Measurements from ENCODE around the gene KRTAP29-1. TPM values are rescaled to one million over a fixed set of nuclear protein-coding genes. Genes with fewer than 3 reads are reported as not detected.

The KRTAP29-1 gene
- total RNA-seq, 1 experiment from 2014 or later, result not detected

- no peak for DNase-seq (ENCODE audit: low spot score)
- in situ Hi-C loops (cut with HindIII; ENCODE audit: low sequenced_read_pairs), result no loop called here
Measured at GRCh38 chr17:41331606-41332005, 29.0 kb upstream of the KRTAP29-1 start.

- in situ Hi-C loops (cut with HindIII; ENCODE audit: low sequenced_read_pairs), result no loop called here
- peak; percentile 22 for DNase-seq (ENCODE audit: low spot score)
Measured at GRCh38 chr17:41329279-41329948, 26.8 kb upstream of the KRTAP29-1 start.

- in situ Hi-C loops (cut with HindIII; ENCODE audit: low sequenced_read_pairs), result no loop called here
- no peak for DNase-seq (ENCODE audit: low spot score)
Measured at GRCh38 chr17:41328207-41328606, 25.6 kb upstream of the KRTAP29-1 start.

GRCh38 chr17:41327411-41328120 lies 24.9 kb upstream of the KRTAP29-1 start:
- no peak for DNase-seq (ENCODE audit: low spot score)
- in situ Hi-C loops (cut with HindIII; ENCODE audit: low sequenced_read_pairs), result no loop called here

GRCh38 chr17:41326173-41327145 lies 23.8 kb upstream of the KRTAP29-1 start:
- in situ Hi-C loops (cut with HindIII; ENCODE audit: low sequenced_read_pairs), result no loop called here
- DNase-seq (ENCODE audit: low spot score), result no peak

- in situ Hi-C loops (cut with HindIII; ENCODE audit: low sequenced_read_pairs), result no loop called here
Measured at GRCh38 chr17:41325611-41326010, 23.0 kb upstream of the KRTAP29-1 start.

GRCh38 chr17:41325126-41325525 lies 22.5 kb upstream of the KRTAP29-1 start:
- DNase-seq (ENCODE audit: low spot score), result no peak
- in situ Hi-C loops (cut with HindIII; ENCODE audit: low sequenced_read_pairs), result no loop called here

More at GRCh38 chr17:41325611-41326010, 23.0 kb upstream of the KRTAP29-1 start:
- DNase-seq (ENCODE audit: low spot score), result no peak

- peak; percentile 26 for DNase-seq (ENCODE audit: low spot score)
Measured at GRCh38 chr17:41324180-41325075, 21.8 kb upstream of the KRTAP29-1 start.

GRCh38 chr17:41322903-41323895 lies 20.5 kb upstream of the KRTAP29-1 start:
- no peak for DNase-seq (ENCODE audit: low spot score)
- in situ Hi-C loops (cut with HindIII; ENCODE audit: low sequenced_read_pairs), result no loop called here

More at GRCh38 chr17:41324180-41325075, 21.8 kb upstream of the KRTAP29-1 start:
- in situ Hi-C loops (cut with HindIII; ENCODE audit: low sequenced_read_pairs), result no loop called here

GRCh38 chr17:41322094-41322902 lies 19.6 kb upstream of the KRTAP29-1 start:
- peak; percentile 62 for DNase-seq (ENCODE audit: low spot score)
- in situ Hi-C loops (cut with HindIII; ENCODE audit: low sequenced_read_pairs), result no loop called here

GRCh38 chr17:41318231-41318630 lies 15.6 kb upstream of the KRTAP29-1 start:
- DNase-seq (ENCODE audit: low spot score), result no peak
- in situ Hi-C loops (cut with HindIII; ENCODE audit: low sequenced_read_pairs), result no loop called here

- in situ Hi-C loops (cut with HindIII; ENCODE audit: low sequenced_read_pairs), result no loop called here
- no peak for DNase-seq (ENCODE audit: low spot score)
Measured at GRCh38 chr17:41315814-41316445, 13.3 kb upstream of the KRTAP29-1 start.

GRCh38 chr17:41315204-41315794 lies 12.6 kb upstream of the KRTAP29-1 start, which contains the start of gene KRTAP17-1:
KRTAP17-1 (minus strand) TSS chr17:41315710; CDS start chr17:41315650, 60 bp downstream.
- in situ Hi-C loops (cut with HindIII; ENCODE audit: low sequenced_read_pairs), result no loop called here
- DNase-seq (ENCODE audit: low spot score), result no peak

- in situ Hi-C loops (cut with HindIII; ENCODE audit: low sequenced_read_pairs), result no loop called here
- no peak for DNase-seq (ENCODE audit: low spot score)
Measured at GRCh38 chr17:41311111-41311510, 8.5 kb upstream of the KRTAP29-1 start.

GRCh38 chr17:41308918-41309359 lies 6.3 kb upstream of the KRTAP29-1 start, which contains the start of gene KRTAP16-1:
KRTAP16-1 (minus strand) TSS chr17:41309309; CDS start chr17:41309253, 56 bp downstream.
- in situ Hi-C loops (cut with HindIII; ENCODE audit: low sequenced_read_pairs), result no loop called here
- peak; percentile 65 for DNase-seq (ENCODE audit: low spot score)

All from G401 (cell line).